DMS53 (cell line): ENCODE measurements around the gene FASLG.
"Not testable (repeated sequence)": the region's sequence is repeated elsewhere in the genome, so short reads cannot be mapped to it uniquely, and the experiment has no call there.

Experiments
- DNase-seq: peaks from one replicate; lab custom pipeline; 2025; lab: John Stamatoyannopoulos, UW

The FASLG gene

DNA sequence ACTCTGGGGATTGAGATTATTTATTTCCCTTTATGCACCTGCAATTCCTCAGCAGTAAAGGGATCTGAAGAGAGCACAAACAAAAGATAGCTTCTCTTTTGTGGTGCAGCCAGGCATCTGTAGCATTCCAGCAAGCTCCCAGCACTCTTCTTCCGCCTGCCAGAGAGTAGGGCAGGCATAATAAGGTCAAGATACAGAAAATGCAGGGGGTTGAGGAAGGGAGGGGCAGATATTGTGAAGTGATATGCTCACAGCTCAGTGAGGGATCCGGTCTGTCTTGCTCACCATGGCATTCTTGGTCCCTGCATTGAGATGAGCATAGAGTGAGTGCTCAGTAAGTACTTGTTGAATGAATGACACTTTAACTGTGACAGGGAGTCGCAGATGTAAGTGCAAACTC lies 23.9 kb downstream of the FASLG start:
- no peak for DNase-seq

- DNase-seq, result no peak
Observed at GRCh38 chr1:172686143-172686542, 27.2 kb downstream of the FASLG start.

DNA sequence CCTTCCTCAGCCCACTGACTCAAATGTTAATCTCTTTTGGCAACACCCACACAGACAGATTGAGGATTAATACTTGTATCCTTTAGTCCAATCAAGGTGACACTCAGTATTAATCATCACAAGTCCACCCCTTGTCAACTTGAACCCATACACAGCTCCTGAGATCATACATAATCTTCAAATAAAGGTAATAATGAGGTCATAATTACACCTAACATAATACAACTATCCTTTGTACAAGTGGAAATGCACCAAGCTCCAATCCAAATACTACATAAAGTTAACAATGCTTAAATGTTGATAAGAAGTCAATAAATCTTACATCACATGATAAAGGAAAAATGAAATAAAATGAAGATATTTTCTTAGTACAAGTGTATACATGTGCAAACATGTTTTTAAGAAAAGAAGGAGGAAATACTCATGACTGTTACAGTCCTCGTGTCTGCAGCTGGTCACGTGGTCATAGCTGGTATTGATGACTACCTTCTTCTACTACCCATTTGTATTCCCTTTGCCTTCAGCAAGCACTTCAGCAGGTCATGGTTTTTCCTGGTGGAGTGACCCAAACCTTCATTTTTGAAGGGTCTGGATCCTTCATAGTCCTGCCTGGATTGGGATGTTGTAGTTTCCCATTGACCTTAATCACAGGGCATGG lies 29.7 kb downstream of the FASLG start:
- not testable (repeated sequence) for DNase-seq

- DNase-seq, result not testable (repeated sequence)
Observed at GRCh38 chr1:172690925-172691324, 32.0 kb downstream of the FASLG start.

DNA sequence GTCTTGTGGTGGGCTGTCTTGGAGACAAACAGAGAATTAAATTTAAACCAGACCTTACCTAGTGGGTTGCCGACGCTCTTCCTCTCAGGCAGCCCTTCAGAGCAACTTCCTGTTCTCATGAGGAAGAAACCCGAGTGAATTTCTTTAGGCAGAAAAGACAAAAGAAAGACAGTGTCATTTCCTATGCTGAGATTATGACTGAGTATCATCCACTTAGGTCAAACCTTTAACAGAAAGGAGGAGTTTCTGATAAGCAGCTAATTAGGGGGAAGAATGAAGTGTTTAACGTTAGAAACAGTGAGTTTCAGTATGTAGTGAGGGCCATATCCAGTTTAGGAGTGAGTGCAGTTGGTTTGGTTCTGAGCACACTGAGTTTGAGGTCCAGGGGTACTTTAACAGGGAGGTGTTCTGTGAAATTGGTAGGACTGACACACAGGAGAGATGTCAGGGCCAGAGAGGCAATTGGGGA lies 38.7 kb downstream of the FASLG start:
- no peak for DNase-seq

DNA sequence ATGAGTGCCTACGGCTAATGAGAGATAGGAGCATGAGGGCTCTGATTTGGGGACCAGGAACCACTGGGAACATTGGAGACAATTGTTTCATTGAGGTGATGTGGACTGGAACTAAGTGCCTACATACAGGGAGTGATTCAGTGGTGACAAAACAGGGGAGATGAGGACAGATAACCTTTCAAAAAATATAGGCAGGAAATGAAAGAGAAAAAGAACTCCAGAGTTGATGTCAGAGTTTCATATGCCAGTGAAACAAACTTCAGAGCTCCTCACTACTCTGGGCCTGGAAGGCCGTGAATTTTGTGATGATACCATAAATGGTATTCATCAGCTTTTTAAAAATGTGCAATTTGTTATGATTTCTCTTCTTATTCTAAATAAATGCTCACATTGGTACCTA lies 39.3 kb downstream of the FASLG start:
- peak; percentile 38 for DNase-seq

- no peak for DNase-seq
Observed at GRCh38 chr1:172699111-172699510, 40.2 kb downstream of the FASLG start.

- no peak for DNase-seq
Observed at GRCh38 chr1:172699695-172700227, 40.9 kb downstream of the FASLG start.

DNA sequence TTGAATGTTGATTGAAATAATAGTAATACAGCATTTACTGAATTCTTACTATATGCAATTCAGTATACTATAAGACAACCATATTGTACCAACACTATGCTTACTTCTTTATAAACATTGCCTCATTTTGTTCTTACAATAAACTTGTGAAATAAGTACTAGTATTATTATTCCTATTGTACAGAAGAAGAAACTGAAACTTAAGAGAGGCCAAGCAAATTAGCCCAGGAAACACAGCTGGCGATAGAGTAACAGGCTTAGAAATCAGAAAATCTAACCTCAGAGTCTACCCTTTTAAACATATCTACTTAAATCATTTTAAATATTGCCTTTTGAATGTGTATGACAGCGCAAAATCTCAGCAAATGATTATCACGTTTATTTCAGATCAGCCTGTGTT lies 41.7 kb downstream of the FASLG start:
- no peak for DNase-seq

- no peak for DNase-seq
Observed at GRCh38 chr1:172704001-172704400, 45.1 kb downstream of the FASLG start.

DNA sequence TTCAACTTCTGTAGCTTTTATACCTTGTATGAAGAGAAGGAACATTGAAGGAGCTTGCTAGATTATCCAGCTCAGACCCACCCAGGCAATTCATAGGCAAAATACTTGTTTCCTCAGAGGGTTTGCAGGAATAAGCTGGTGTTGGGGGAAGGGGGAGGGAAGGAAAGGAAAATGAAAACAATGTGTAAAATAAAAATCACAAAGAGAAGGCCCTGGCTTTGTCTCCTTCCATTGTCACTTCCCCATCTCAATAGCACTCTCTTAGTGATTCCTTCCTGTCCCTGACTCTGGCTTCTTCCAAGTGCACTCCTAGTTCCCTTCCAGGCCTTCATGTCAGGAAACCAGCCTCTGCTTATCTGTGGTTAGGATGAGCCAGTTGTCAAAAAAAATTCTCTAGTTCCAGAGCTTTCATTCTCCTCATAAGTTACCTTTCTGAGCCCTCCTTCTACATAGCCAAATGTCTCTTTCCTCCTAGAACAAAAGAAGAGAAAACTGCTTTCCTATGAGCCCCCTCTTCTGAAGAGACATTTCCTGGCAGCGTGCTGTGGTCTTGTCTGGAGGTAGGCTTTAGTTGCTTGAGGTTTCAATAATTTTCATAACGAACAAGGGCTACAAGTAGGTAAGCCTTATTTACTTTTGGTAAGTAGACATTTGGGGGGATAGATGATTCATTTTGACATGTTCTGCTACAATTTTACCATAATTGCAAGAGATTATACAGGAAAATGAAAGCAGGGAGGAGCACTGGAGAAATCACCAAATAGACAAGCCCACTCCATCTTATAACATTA lies 45.7 kb downstream of the FASLG start:
- no peak for DNase-seq

- peak; percentile 60 for DNase-seq
Observed at GRCh38 chr1:172708452-172708851, 49.5 kb downstream of the FASLG start.

- no peak for DNase-seq
Observed at GRCh38 chr1:172711558-172711957, 52.7 kb downstream of the FASLG start.

DNA sequence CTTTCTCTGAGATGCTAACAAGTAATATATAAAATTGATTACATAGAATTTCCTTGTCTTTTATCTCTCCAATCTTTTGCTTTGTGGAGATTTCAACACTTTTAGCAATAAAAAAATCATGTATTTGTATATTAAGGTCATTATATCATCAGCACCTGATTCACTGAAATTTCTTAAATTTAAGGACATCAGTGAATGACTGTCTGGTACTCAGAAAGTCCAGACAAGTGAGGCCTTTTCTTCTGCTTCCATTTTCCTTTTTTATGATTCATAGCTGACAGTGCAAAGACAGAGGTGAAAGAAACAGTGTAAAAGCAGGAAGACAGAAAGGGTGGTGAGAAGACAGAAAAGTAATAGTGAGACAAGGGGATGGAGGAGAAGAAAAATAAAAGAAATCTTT lies 54.6 kb downstream of the FASLG start:
- DNase-seq, result no peak
